ENCODE measurements around the gene SIRPB2.

Gene SIRPB2

GRCh38 chr20:1450926-1451491, 40.2 kb downstream of the SIRPB2 start:
- CTCF ChIA-PET = no interaction called here
- TF ChIP-seq FOXK2 (IDR thresholded peaks at IDR 0.05) = no peak
- TF ChIP-seq LEF1 (IDR thresholded peaks at IDR 0.05; ENCODE audit: borderline replicate concordance) = no peak
- no peak for TF ChIP-seq SP1 (IDR thresholded peaks at IDR 0.05)
- TF ChIP-seq FOXM1 (IDR thresholded peaks at IDR 0.05; ENCODE audit: borderline replicate concordance) = no peak
- TF ChIP-seq CTBP1 (IDR thresholded peaks at IDR 0.05; ENCODE audit: borderline replicate concordance) = no peak
- no peak for TF ChIP-seq ARNT (IDR thresholded peaks at IDR 0.05)
- no peak for TF ChIP-seq ZNF384 (IDR thresholded peaks at IDR 0.05)
- TF ChIP-seq TARDBP (IDR thresholded peaks at IDR 0.05) = no peak
- TF ChIP-seq FOXA1 (IDR thresholded peaks at IDR 0.05) = no peak
- no peak for TF ChIP-seq PKNOX1 (IDR thresholded peaks at IDR 0.05)
- POLR2A ChIA-PET = no interaction called here
- no peak for DNase-seq (ENCODE audit: extremely low spot score)

- CTCF ChIA-PET = no interaction called here
- POLR2A ChIA-PET = no interaction called here
- DNase-seq (ENCODE audit: extremely low spot score) = no peak
- TF ChIP-seq PKNOX1 (IDR thresholded peaks at IDR 0.05) (no peak), SUZ12 (IDR thresholded peaks at IDR 0.05) (no peak), BHLHE40 (IDR thresholded peaks at IDR 0.05; ENCODE audit: borderline replicate concordance) (no peak), LEF1 (IDR thresholded peaks at IDR 0.05; ENCODE audit: borderline replicate concordance) (no peak), FOXM1 (IDR thresholded peaks at IDR 0.05; ENCODE audit: borderline replicate concordance) (no peak), FOXK2 (IDR thresholded peaks at IDR 0.05) (no peak), ARNT (IDR thresholded peaks at IDR 0.05) (no peak), SP1 (IDR thresholded peaks at IDR 0.05) (no peak), L3MBTL2 (conservative IDR thresholded peaks at IDR 0.05) (no peak)
Measured at GRCh38 chr20:1449370-1449769, 41.9 kb downstream of the SIRPB2 start.

- POLR2A ChIA-PET = no interaction called here
- TF ChIP-seq HDGF (IDR thresholded peaks at IDR 0.05; ENCODE audit: borderline replicate concordance) (no peak), FOXM1 (IDR thresholded peaks at IDR 0.05; ENCODE audit: borderline replicate concordance) (no peak), ARNT (IDR thresholded peaks at IDR 0.05) (no peak), ELF4 (IDR thresholded peaks at IDR 0.05) (no peak), FOXK2 (IDR thresholded peaks at IDR 0.05) (no peak), FOXA1 (IDR thresholded peaks at IDR 0.05) (no peak)
Measured at GRCh38 chr20:1448081-1448620, 43.1 kb downstream of the SIRPB2 start.

GRCh38 chr20:1446536-1446935, 44.7 kb downstream of the SIRPB2 start:
- TF ChIP-seq CTBP1 (IDR thresholded peaks at IDR 0.05; ENCODE audit: borderline replicate concordance) (no peak), FOXK2 (IDR thresholded peaks at IDR 0.05) (no peak), HDGF (IDR thresholded peaks at IDR 0.05; ENCODE audit: borderline replicate concordance) (no peak), NFRKB (IDR thresholded peaks at IDR 0.05) (no peak), FOXM1 (IDR thresholded peaks at IDR 0.05; ENCODE audit: borderline replicate concordance) (no peak), TARDBP (IDR thresholded peaks at IDR 0.05) (no peak), SUZ12 (IDR thresholded peaks at IDR 0.05) (no peak)
- no peak for DNase-seq (ENCODE audit: extremely low spot score)
- ChIA-PET POLR2A (no interaction called here), CTCF (no interaction called here)

More at GRCh38 chr20:1448081-1448620, 43.1 kb downstream of the SIRPB2 start:
- CTCF ChIA-PET = no interaction called here
- DNase-seq (ENCODE audit: extremely low spot score) = no peak

- DNase-seq (ENCODE audit: extremely low spot score) = no peak
- POLR2A ChIA-PET = no interaction called here
- TF ChIP-seq FOXK2 (IDR thresholded peaks at IDR 0.05) = no peak
- no peak for TF ChIP-seq SP1 (IDR thresholded peaks at IDR 0.05)
- no peak for TF ChIP-seq ZNF384 (IDR thresholded peaks at IDR 0.05)
- TF ChIP-seq BHLHE40 (IDR thresholded peaks at IDR 0.05; ENCODE audit: borderline replicate concordance) = no peak
- TF ChIP-seq CTBP1 (IDR thresholded peaks at IDR 0.05; ENCODE audit: borderline replicate concordance) = no peak
- no peak for TF ChIP-seq ELF4 (IDR thresholded peaks at IDR 0.05)
- TF ChIP-seq ARNT (IDR thresholded peaks at IDR 0.05) = no peak
- no peak for TF ChIP-seq SUZ12 (IDR thresholded peaks at IDR 0.05)
- no peak for TF ChIP-seq FOXM1 (IDR thresholded peaks at IDR 0.05; ENCODE audit: borderline replicate concordance)
- TF ChIP-seq NFRKB (IDR thresholded peaks at IDR 0.05) = no peak
- TF ChIP-seq TARDBP (IDR thresholded peaks at IDR 0.05) = no peak
- no peak for TF ChIP-seq HDGF (IDR thresholded peaks at IDR 0.05; ENCODE audit: borderline replicate concordance)
- no peak for TF ChIP-seq FOXA1 (IDR thresholded peaks at IDR 0.05)
- TF ChIP-seq PKNOX1 (IDR thresholded peaks at IDR 0.05) = no peak
- TF ChIP-seq L3MBTL2 (conservative IDR thresholded peaks at IDR 0.05) = no peak
- TF ChIP-seq LEF1 (IDR thresholded peaks at IDR 0.05; ENCODE audit: borderline replicate concordance) = no peak
- CTCF ChIA-PET = no interaction called here
Measured at GRCh38 chr20:1443085-1443484, 48.1 kb downstream of the SIRPB2 start.

GRCh38 chr20:1442304-1442703, 48.9 kb downstream of the SIRPB2 start:
- ChIA-PET CTCF (no interaction called here), POLR2A (no interaction called here)
- TF ChIP-seq TARDBP (IDR thresholded peaks at IDR 0.05) (no peak), PKNOX1 (IDR thresholded peaks at IDR 0.05) (no peak), NFRKB (IDR thresholded peaks at IDR 0.05) (no peak), BHLHE40 (IDR thresholded peaks at IDR 0.05; ENCODE audit: borderline replicate concordance) (no peak), HDGF (IDR thresholded peaks at IDR 0.05; ENCODE audit: borderline replicate concordance) (no peak), LEF1 (IDR thresholded peaks at IDR 0.05; ENCODE audit: borderline replicate concordance) (no peak), L3MBTL2 (conservative IDR thresholded peaks at IDR 0.05) (no peak), FOXM1 (IDR thresholded peaks at IDR 0.05; ENCODE audit: borderline replicate concordance) (no peak), FOXK2 (IDR thresholded peaks at IDR 0.05) (no peak), CTBP1 (IDR thresholded peaks at IDR 0.05; ENCODE audit: borderline replicate concordance) (no peak), SP1 (IDR thresholded peaks at IDR 0.05) (no peak), ARNT (IDR thresholded peaks at IDR 0.05) (no peak), ZNF384 (IDR thresholded peaks at IDR 0.05) (no peak), SUZ12 (IDR thresholded peaks at IDR 0.05) (no peak), ELF4 (IDR thresholded peaks at IDR 0.05) (no peak)
- no peak for DNase-seq (ENCODE audit: extremely low spot score)
